K562 (cell line): ENCODE data around the gene FAM149B1. TPM values are rescaled to one million over a fixed set of nuclear protein-coding genes. Genes with fewer than 3 reads are reported as not detected.

Experiments used
- KDM5B ChIP-seq: fragments of 200-600 bp; sonication (generic); IDR thresholded peaks from 2 replicates; pipeline ENCODE4 v1.6.1; 2012; ENCODE audit warnings: low read depth, mild to moderate bottlenecking, moderate library complexity, low read length, control low read depth, inconsistent platforms; ENCODE audit not compliant: insufficient replicate concordance
- MYC ChIP-seq, 2 experiments: fragments of 250-450 bp in 1 of 2; sonication (Bioruptor Pico) in 1 of 2; IDR thresholded peaks; 2 replicates each; pipeline versions ENCODE4 v1.5.1 to v1.6.1; 2012 to 2021; ENCODE audit warnings: low read depth in 2 of 2, borderline replicate concordance in 1 of 2, improper control_type of control experiment in 1 of 2, low read length in 1 of 2, mild to moderate bottlenecking in 1 of 2, moderate library complexity in 1 of 2
- NR4A1 ChIP-seq, 2 experiments: fragments of 250-450 bp in 1 of 2; fragments of 450-650 bp in 1 of 2; sonication (Bioruptor Pico) in 1 of 2; IDR thresholded peaks; 2 replicates each; pipeline versions ENCODE4 v1.4.0 to v1.6.1; 2016 to 2020; ENCODE audit warnings: mild to moderate bottlenecking in 2 of 2, missing compliant biosample characterization in 1 of 2, missing genetic modification characterization in 1 of 2, moderate library complexity in 1 of 2
- NRF1 ChIP-seq, 2 experiments: fragments of 450-650 bp; IDR thresholded peaks in 1 of 2; conservative IDR thresholded peaks in 1 of 2; 2 replicates each; pipeline ENCODE4 v1.6.1; 2014; ENCODE audit warnings: mild to moderate bottlenecking in 2 of 2
- POLR2H ChIP-seq: IDR thresholded peaks from 2 replicates; pipeline ENCODE4 v1.6.1; 2016; ENCODE audit warnings: missing genetic modification characterization, low read depth, mild to moderate bottlenecking, control low read depth, missing compliant biosample characterization, moderate library complexity
- RBM22 ChIP-seq: fragments of 200-400 bp; formaldehyde crosslinking; IDR thresholded peaks from 2 replicates; pipeline ENCODE4 v1.6.1; 2018; ENCODE audit warnings: low read length, low read depth; ENCODE audit not compliant: poor library complexity, severe bottlenecking
- ZBTB17 ChIP-seq: fragments of 450-650 bp; formaldehyde crosslinking; IDR thresholded peaks from 2 replicates; pipeline ENCODE4 v1.4.0; 2020; ENCODE audit warnings: mild to moderate bottlenecking
- ZBTB26 ChIP-seq: fragments of 450-650 bp; formaldehyde crosslinking; IDR thresholded peaks from 2 replicates; pipeline ENCODE4 v1.4.0; 2022; ENCODE audit warnings: missing genetic modification characterization
- ZNF384 ChIP-seq: IDR thresholded peaks from 2 replicates; pipeline ENCODE4 v1.6.1; 2012; ENCODE audit warnings: low read depth, low read length, improper control_type of control experiment
- ZNF583 ChIP-seq: fragments of 250-450 bp; sonication (Bioruptor Pico); IDR thresholded peaks from 2 replicates; pipeline ENCODE4 v1.4.0; 2020
- polyA plus RNA-seq, 8 experiments: library from polyadenylated mRNA; depleted of rRNA in 4 of 8; stranded (reverse) in 5 of 8; unstranded in 3 of 8; fragments of >200 nt; fragmentation: Nextera tagmentation in 2 of 8; fragmentation: Illumina TruSeq in 1 of 8; extraction: Ambion mirVana in 2 of 8; extraction: Trizol in 1 of 8; gene quantifications; 2 replicates each; pipeline versions ENCODE4 v1.2.1 to v1.2.3, GENCODE V29; 2011 to 2014; ENCODE audit warnings: inconsistent platforms in 1 of 8, missing spikeins in 1 of 8
- total RNA-seq, 7 experiments: library from RNA; depleted of rRNA in 6 of 7; stranded (reverse); fragments of >200 nt in 6 of 7; fragmentation: Illumina TruSeq in 2 of 7; extraction: Trizol in 2 of 7; gene quantifications; 2 replicates each; pipeline versions ENCODE4 v1.2.1 to v1.2.3, GENCODE V29; 2011 to 2021; ENCODE audit warnings: low replicate concordance in 1 of 7
- TF ChIP-seq, protein P1 (sequence below): fragments of 250-450 bp; sonication (Bioruptor Pico); IDR thresholded peaks from 2 replicates; pipeline ENCODE4 v1.4.0; 2020
- TF ChIP-seq, protein P2 (sequence below): sonication (generic); formaldehyde crosslinking; IDR thresholded peaks from 2 replicates; pipeline ENCODE4 v1.9.0; 2022; ENCODE audit warnings: mild to moderate bottlenecking, missing genetic modification reagents
- TF ChIP-seq, protein P3 (sequence below): fragments of 450-650 bp; IDR thresholded peaks from 2 replicates; pipeline ENCODE4 v1.6.1; 2018; ENCODE audit warnings: mild to moderate bottlenecking, low read depth; ENCODE audit not compliant: partially characterized antibody
- TF ChIP-seq, protein P4 (sequence below): sonication (generic); IDR thresholded peaks from 2 replicates; pipeline ENCODE4 v1.6.1; 2016

Gene FAM149B1
- total and polyA plus RNA-seq, 9 of the 15 experiments (the other 6 are each of a cell fraction or from before 2014, with no cell fraction given) = 4.2 to 18.5 (median 9.3) TPM

DNA sequence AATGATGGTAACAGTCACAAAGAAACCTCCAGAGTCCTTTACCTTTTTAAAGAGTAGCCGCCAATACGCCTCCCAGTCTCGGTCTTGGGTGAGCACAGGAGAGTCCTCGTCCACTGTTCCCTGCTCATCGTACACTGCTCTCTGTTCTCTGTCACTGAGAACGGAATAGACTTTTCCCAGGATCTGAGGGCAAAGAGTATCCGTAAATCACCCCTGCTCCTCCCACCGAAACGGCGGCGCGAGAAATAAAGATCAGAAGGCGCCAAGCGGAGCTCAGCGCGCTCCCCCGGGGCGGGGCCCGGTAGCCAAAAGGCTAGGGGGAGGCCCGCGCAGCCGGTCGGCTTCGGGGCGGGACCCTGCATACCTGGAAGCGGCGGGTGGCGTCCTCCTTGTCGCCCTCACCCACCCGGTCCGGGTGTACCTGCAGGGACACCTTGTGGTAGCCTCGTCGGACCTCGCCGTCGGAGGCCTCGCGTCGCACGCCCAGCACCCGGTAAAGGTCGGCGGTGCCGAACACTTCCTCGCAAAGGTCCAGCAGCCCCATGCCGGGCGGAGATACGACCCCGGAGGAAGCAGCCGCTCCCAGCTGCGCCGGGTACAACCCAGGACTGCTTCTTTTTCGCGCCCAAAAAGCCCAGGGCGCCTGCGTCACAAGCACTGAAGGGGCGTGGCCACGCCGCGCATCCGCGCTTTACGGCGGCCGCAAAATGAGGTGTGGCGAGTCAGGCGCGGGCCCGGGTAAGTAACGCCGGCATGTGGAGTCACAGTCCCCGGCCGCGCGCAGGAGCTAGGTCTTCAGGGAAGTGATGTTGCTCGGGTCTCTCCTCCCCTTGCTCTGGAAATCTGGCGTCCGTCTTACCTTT is 79.0 kb downstream of the FAM149B1 start, which contains the start of gene DNAJC9 (continued):
- TF ChIP-seq, protein P1, sequence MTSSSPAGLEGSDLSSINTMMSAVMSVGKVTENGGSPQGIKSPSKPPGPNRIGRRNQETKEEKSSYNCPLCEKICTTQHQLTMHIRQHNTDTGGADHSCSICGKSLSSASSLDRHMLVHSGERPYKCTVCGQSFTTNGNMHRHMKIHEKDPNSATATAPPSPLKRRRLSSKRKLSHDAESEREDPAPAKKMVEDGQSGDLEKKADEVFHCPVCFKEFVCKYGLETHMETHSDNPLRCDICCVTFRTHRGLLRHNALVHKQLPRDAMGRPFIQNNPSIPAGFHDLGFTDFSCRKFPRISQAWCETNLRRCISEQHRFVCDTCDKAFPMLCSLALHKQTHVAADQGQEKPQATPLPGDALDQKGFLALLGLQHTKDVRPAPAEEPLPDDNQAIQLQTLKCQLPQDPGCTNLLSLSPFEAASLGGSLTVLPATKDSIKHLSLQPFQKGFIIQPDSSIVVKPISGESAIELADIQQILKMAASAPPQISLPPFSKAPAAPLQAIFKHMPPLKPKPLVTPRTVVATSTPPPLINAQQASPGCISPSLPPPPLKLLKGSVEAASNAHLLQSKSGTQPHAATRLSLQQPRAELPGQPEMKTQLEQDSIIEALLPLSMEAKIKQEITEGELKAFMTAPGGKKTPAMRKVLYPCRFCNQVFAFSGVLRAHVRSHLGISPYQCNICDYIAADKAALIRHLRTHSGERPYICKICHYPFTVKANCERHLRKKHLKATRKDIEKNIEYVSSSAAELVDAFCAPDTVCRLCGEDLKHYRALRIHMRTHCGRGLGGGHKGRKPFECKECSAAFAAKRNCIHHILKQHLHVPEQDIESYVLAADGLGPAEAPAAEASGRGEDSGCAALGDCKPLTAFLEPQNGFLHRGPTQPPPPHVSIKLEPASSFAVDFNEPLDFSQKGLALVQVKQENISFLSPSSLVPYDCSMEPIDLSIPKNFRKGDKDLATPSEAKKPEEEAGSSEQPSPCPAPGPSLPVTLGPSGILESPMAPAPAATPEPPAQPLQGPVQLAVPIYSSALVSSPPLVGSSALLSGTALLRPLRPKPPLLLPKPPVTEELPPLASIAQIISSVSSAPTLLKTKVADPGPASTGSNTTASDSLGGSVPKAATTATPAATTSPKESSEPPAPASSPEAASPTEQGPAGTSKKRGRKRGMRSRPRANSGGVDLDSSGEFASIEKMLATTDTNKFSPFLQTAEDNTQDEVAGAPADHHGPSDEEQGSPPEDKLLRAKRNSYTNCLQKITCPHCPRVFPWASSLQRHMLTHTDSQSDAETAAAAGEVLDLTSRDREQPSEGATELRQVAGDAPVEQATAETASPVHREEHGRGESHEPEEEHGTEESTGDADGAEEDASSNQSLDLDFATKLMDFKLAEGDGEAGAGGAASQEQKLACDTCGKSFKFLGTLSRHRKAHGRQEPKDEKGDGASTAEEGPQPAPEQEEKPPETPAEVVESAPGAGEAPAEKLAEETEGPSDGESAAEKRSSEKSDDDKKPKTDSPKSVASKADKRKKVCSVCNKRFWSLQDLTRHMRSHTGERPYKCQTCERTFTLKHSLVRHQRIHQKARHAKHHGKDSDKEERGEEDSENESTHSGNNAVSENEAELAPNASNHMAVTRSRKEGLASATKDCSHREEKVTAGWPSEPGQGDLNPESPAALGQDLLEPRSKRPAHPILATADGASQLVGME (CRISPR knock-in tag) = peak; percentile 81; the same call in 1 of the 2 replicates
- peak; percentile 97 for TF ChIP-seq POLR2H (tag)
- no peak for TF ChIP-seq ZNF384
- TF ChIP-seq NR4A1 (CRISPR knock-in tag; IDR thresholded peaks at IDR 0.05) = peak; percentile 89
- TF ChIP-seq NR4A1 (tag; IDR thresholded peaks at IDR 0.05) = peak; percentile 59; the same call in 1 of the 2 replicates
- peak; percentile 91 for TF ChIP-seq ZBTB26 (CRISPR knock-in tag)
- TF ChIP-seq RBM22 = peak; percentile 90
- TF ChIP-seq MYC (IDR thresholded peaks at IDR 0.05; ENCODE audit: low read depth, low read length) = peak; percentile 93
- peak; percentile 90; the same call in 1 of the 2 replicates for TF ChIP-seq MYC (CRISPR knock-in tag; IDR thresholded peaks at IDR 0.05; ENCODE audit: borderline replicate concordance, low read depth)
- TF ChIP-seq ZNF583 = peak; percentile 86; the same call in 1 of the 2 replicates
- peak; percentile 98 for TF ChIP-seq KDM5B
- TF ChIP-seq, protein P2, sequence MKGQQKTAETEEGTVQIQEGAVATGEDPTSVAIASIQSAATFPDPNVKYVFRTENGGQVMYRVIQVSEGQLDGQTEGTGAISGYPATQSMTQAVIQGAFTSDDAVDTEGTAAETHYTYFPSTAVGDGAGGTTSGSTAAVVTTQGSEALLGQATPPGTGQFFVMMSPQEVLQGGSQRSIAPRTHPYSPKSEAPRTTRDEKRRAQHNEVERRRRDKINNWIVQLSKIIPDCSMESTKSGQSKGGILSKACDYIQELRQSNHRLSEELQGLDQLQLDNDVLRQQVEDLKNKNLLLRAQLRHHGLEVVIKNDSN (CRISPR knock-in tag) = peak; percentile 81
- peak; percentile 95 for TF ChIP-seq NRF1 (conservative IDR thresholded peaks at IDR 0.05 in 1 of 2, IDR thresholded peaks at IDR 0.05 in 1 of 2)
- TF ChIP-seq, protein P3, sequence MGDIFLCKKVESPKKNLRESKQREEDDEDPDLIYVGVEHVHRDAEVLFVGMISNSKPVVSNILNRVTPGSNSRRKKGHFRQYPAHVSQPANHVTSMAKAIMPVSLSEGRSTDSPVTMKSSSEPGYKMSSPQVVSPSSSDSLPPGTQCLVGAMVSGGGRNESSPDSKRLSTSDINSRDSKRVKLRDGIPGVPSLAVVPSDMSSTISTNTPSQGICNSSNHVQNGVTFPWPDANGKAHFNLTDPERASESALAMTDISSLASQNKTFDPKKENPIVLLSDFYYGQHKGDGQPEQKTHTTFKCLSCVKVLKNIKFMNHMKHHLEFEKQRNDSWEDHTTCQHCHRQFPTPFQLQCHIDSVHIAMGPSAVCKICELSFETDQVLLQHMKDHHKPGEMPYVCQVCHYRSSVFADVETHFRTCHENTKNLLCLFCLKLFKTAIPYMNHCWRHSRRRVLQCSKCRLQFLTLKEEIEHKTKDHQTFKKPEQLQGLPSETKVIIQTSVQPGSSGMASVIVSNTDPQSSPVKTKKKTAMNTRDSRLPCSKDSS = no peak
- TF ChIP-seq, protein P4, sequence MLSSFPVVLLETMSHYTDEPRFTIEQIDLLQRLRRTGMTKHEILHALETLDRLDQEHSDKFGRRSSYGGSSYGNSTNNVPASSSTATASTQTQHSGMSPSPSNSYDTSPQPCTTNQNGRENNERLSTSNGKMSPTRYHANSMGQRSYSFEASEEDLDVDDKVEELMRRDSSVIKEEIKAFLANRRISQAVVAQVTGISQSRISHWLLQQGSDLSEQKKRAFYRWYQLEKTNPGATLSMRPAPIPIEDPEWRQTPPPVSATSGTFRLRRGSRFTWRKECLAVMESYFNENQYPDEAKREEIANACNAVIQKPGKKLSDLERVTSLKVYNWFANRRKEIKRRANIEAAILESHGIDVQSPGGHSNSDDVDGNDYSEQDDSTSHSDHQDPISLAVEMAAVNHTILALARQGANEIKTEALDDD = peak; percentile 12; the same call in 1 of the 2 replicates
- peak; percentile 91 for TF ChIP-seq ZBTB17 (CRISPR knock-in tag)
